ENCODE data around the gene TMEM95. TPM values are rescaled to one million over a fixed set of nuclear protein-coding genes. Genes with fewer than 3 reads are reported as not detected.

The TMEM95 gene
- total and polyA plus RNA-seq, 2 of the 8 experiments (the other 6 are each of a cell fraction or from before 2014, with no cell fraction given), result not detected

DNA sequence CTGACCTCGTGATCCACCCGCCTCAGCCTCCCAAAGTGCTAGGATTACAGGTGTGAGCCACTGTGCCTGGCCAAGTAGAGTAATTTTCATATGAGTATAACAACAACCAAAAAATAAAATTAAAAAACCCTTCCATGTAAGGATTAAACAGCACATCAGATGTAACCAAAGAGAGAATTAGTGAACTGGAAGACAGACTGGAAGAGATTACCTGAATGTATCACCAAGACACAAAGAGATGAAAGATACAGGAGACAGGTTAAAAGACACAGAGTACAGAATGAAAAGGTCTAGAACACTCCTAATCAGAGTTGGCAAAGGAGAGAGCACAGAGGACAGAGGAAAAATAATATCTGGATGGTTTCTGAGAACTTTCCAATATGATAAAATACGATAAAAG is 24.2 kb downstream of the TMEM95 start:
- CTCF ChIA-PET (ENCODE audit: partially characterized antibody), result no interaction called here
- H2BK20ac ChIP-seq (ENCODE audit: low read length), result no peak overlapping the region
- no peaks in the 10 kb centered on the region for H3K79me2 ChIP-seq (ENCODE audit: control insufficient read depth in 1 of 2, insufficient read depth in 2 of 2, low read length in 2 of 2)
- H2BK15ac ChIP-seq (ENCODE audit: low read length), result no peak overlapping the region
- DNase-seq (ENCODE audit: low read depth in 1 of 2, low spot score in 2 of 2), result no peak
- H3K4me3 ChIP-seq (ENCODE audit: extremely low read depth in 1 of 4, insufficient read depth in 2 of 4, low read depth in 3 of 4, low read length in 4 of 4), result no peak overlapping the region
- peaks cover 0 to 39% (median 29%) of the 10 kb centered on the region in 4 experiments; a peak in 6 of 7 replicates for H3K27me3 ChIP-seq (replicated peaks in 1 of 4; ENCODE audit: control insufficient read depth in 3 of 4, extremely low read depth in 1 of 4, insufficient read depth in 3 of 4, low read length in 3 of 4)
- H4K91ac ChIP-seq (replicated peaks; ENCODE audit: insufficient read length, low read length), result no peak overlapping the region
- no peak overlapping the region for H3K14ac ChIP-seq (ENCODE audit: insufficient read length)
- no peak overlapping the region for H4K8ac ChIP-seq (ENCODE audit: extremely low read depth, insufficient read depth, low read length)
- H3K9me3 ChIP-seq (ENCODE audit: insufficient read depth in 2 of 2, low read depth in 1 of 2, low read length in 1 of 2), result peaks cover 0 to 7% of the 10 kb centered on the region in 2 experiments; a peak in 1 of 4 replicates
- H3K4ac ChIP-seq (replicated peaks; ENCODE audit: insufficient read length, low read depth, low read length), result no peak overlapping the region
- WGBS, 2 experiments (ENCODE audit: extremely low coverage in 1 of 2, insufficient coverage in 1 of 2, insufficient read length in 1 of 2, insufficient replicate concordance in 2 of 2, low coverage in 1 of 2, low lambda C conversion rate in 2 of 2, missing lambda C conversion rate in 1 of 2), result 95% methylated on average over 3 of the region's 3 CpGs; no CpG with 5 or more reads in 1 of the 2 experiments
- FAIRE-seq, result no peak
- no peak overlapping the region for H3K9ac ChIP-seq (replicated peaks in 1 of 4; ENCODE audit: extremely low read depth in 1 of 4, low read depth in 3 of 4, low read length in 3 of 4)
- TF ChIP-seq SIRT6 (IDR thresholded peaks at IDR 0.05; ENCODE audit: low read length) (no peak), RNF2 (IDR thresholded peaks at IDR 0.05; ENCODE audit: borderline replicate concordance, low read depth, low read length, missing control alignments, poor library complexity, severe bottlenecking) (no peak), SIX5 (IDR thresholded peaks at IDR 0.05; ENCODE audit: low read depth, low read length) (no peak), RXRA (IDR thresholded peaks at IDR 0.05; ENCODE audit: insufficient read depth, low read depth, low read length) (no peak), CTBP2 (IDR thresholded peaks at IDR 0.05; ENCODE audit: borderline replicate concordance, insufficient read depth, insufficient read length, low read length) (no peak), SAP30 (IDR thresholded peaks at IDR 0.05; ENCODE audit: insufficient read depth, insufficient replicate concordance, low read length) (no peak), PHF8 (conservative IDR thresholded peaks at IDR 0.05; ENCODE audit: low read depth, low read length) (no peak), NRF1 (IDR thresholded peaks at IDR 0.05; ENCODE audit: low read depth, low read length) (no peak), RAD21 (IDR thresholded peaks at IDR 0.05 in 1 of 2, conservative IDR thresholded peaks at IDR 0.05 in 1 of 2; ENCODE audit: low read depth in 2 of 2, low read length in 2 of 2) (no peak), TEAD4 (IDR thresholded peaks at IDR 0.05; ENCODE audit: low read depth, low read length) (no peak), KDM1A (IDR thresholded peaks at IDR 0.05; ENCODE audit: borderline replicate concordance, low read length) (no peak)
- TF ChIP-seq, protein P1, sequence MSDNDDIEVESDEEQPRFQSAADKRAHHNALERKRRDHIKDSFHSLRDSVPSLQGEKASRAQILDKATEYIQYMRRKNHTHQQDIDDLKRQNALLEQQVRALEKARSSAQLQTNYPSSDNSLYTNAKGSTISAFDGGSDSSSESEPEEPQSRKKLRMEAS (IDR thresholded peaks at IDR 0.05), result no peak
- H3K36me3 ChIP-seq (ENCODE audit: control insufficient read depth in 2 of 4, insufficient read depth in 4 of 4, low read length in 3 of 4), result no peaks in the 10 kb centered on the region
- peaks cover 3% of the 10 kb centered on the region; the same call in 1 of the 2 replicates for H3K79me1 ChIP-seq (ENCODE audit: low read depth, low read length)
- H2BK12ac ChIP-seq (ENCODE audit: low read depth, low read length), result no peak overlapping the region
- no peak overlapping the region for H3K56ac ChIP-seq (replicated peaks; ENCODE audit: insufficient read length, low read depth, low read length)
- no peak overlapping the region for H2BK5ac ChIP-seq (ENCODE audit: low read depth, low read length)
- H3K18ac ChIP-seq (ENCODE audit: extremely low read depth, low read length), result no peak overlapping the region
- peaks cover 0 to 8% of the 10 kb centered on the region in 2 experiments for H4K20me1 ChIP-seq (replicated peaks in 1 of 2; ENCODE audit: control insufficient read depth in 1 of 2, insufficient read depth in 2 of 2, low read length in 2 of 2)
- no peak overlapping the region for H2BK120ac ChIP-seq (replicated peaks; ENCODE audit: low read depth, low read length)
- H3K4me2 ChIP-seq (ENCODE audit: insufficient read depth in 1 of 2, low read depth in 2 of 2, low read length in 2 of 2), result no peak overlapping the region
- H3K27ac ChIP-seq (ENCODE audit: low read depth, low read length), result no peak overlapping the region
- no peak overlapping the region for H2AK5ac ChIP-seq (ENCODE audit: low read depth, low read length)
- H3K23me2 ChIP-seq (ENCODE audit: low read depth, low read length), result peaks cover 7% of the 10 kb centered on the region; the same call in 1 of the 2 replicates
- POLR2A ChIA-PET (ENCODE audit: partially characterized antibody), result no interaction called here
- H3K4me1 ChIP-seq (replicated peaks in 1 of 4; ENCODE audit: control insufficient read depth in 3 of 4, insufficient read depth in 4 of 4, low read length in 3 of 4), result peaks cover 0 to 13% (median 6%) of the 10 kb centered on the region in 4 experiments; a peak in 6 of 7 replicates
- no peak overlapping the region for H4K5ac ChIP-seq (ENCODE audit: insufficient read length, low read depth, low read length)
- no peak overlapping the region for H2AFZ ChIP-seq (ENCODE audit: low read length)
- H3K23ac ChIP-seq (ENCODE audit: insufficient read length), result no peak overlapping the region

Measured in H1 (cell line).